ENCODE measurements around the gene FILIP1L. TPM values are rescaled to one million over a fixed set of nuclear protein-coding genes. Genes with fewer than 3 reads are reported as not detected.

FILIP1L gene
- total RNA-seq, 1 experiment from 2014 or later, result 0.17 TPM

DNA sequence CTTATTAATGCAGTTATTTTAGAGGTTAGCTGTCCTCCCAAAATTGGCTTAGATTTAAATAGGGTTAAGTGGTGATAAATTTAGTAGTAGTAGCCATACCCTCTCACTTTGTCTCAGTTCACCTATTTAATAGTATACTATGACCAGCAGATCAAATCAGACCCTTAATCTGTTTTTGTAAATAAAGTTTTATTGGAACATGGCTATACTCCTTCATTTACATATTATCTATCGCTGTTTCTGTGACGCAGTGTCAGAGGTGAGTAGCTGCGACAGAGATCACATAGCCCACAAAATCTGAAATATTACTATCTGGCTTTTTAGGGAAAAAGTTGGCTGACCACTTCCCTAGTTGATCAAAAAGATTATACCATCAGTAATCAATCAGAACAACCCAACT, 113.2 kb downstream of the FILIP1L start:
- H3K79me2 ChIP-seq (ENCODE audit: insufficient read depth, low read length), result no peaks in the 10 kb centered on the region
- no peak overlapping the region for H3K9ac ChIP-seq (ENCODE audit: low read length)
- no peak for TF ChIP-seq POLR2AphosphoS5 (IDR thresholded peaks at IDR 0.05; ENCODE audit: low read depth, low read length)
- TF ChIP-seq SRF (IDR thresholded peaks at IDR 0.05; ENCODE audit: low read depth), result no peak
- TF ChIP-seq EZH2phosphoT487 (IDR thresholded peaks at IDR 0.05; ENCODE audit: borderline replicate concordance), result no peak
- TF ChIP-seq, protein P1, sequence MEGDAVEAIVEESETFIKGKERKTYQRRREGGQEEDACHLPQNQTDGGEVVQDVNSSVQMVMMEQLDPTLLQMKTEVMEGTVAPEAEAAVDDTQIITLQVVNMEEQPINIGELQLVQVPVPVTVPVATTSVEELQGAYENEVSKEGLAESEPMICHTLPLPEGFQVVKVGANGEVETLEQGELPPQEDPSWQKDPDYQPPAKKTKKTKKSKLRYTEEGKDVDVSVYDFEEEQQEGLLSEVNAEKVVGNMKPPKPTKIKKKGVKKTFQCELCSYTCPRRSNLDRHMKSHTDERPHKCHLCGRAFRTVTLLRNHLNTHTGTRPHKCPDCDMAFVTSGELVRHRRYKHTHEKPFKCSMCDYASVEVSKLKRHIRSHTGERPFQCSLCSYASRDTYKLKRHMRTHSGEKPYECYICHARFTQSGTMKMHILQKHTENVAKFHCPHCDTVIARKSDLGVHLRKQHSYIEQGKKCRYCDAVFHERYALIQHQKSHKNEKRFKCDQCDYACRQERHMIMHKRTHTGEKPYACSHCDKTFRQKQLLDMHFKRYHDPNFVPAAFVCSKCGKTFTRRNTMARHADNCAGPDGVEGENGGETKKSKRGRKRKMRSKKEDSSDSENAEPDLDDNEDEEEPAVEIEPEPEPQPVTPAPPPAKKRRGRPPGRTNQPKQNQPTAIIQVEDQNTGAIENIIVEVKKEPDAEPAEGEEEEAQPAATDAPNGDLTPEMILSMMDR (IDR thresholded peaks at IDR 0.05 in 2 of 3, conservative IDR thresholded peaks at IDR 0.05 in 1 of 3; ENCODE audit: borderline replicate concordance in 1 of 3, insufficient read depth in 1 of 3, low read depth in 2 of 3, low read length in 2 of 3), result no peak
- TF ChIP-seq ZNF274 (IDR thresholded peaks at IDR 0.05; ENCODE audit: low read depth, low read length), result no peak
- TF ChIP-seq, protein P2, sequence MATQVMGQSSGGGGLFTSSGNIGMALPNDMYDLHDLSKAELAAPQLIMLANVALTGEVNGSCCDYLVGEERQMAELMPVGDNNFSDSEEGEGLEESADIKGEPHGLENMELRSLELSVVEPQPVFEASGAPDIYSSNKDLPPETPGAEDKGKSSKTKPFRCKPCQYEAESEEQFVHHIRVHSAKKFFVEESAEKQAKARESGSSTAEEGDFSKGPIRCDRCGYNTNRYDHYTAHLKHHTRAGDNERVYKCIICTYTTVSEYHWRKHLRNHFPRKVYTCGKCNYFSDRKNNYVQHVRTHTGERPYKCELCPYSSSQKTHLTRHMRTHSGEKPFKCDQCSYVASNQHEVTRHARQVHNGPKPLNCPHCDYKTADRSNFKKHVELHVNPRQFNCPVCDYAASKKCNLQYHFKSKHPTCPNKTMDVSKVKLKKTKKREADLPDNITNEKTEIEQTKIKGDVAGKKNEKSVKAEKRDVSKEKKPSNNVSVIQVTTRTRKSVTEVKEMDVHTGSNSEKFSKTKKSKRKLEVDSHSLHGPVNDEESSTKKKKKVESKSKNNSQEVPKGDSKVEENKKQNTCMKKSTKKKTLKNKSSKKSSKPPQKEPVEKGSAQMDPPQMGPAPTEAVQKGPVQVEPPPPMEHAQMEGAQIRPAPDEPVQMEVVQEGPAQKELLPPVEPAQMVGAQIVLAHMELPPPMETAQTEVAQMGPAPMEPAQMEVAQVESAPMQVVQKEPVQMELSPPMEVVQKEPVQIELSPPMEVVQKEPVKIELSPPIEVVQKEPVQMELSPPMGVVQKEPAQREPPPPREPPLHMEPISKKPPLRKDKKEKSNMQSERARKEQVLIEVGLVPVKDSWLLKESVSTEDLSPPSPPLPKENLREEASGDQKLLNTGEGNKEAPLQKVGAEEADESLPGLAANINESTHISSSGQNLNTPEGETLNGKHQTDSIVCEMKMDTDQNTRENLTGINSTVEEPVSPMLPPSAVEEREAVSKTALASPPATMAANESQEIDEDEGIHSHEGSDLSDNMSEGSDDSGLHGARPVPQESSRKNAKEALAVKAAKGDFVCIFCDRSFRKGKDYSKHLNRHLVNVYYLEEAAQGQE (IDR thresholded peaks at IDR 0.05; ENCODE audit: low read depth), result no peak
- TF ChIP-seq, protein P3, sequence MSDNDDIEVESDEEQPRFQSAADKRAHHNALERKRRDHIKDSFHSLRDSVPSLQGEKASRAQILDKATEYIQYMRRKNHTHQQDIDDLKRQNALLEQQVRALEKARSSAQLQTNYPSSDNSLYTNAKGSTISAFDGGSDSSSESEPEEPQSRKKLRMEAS (IDR thresholded peaks at IDR 0.05), result no peak
- TF ChIP-seq RAD21 (IDR thresholded peaks at IDR 0.05; ENCODE audit: low read depth), result no peak
- no peak for TF ChIP-seq EGR1 (IDR thresholded peaks at IDR 0.05; ENCODE audit: low read depth)
- no peak for TF ChIP-seq EZH2 (IDR thresholded peaks at IDR 0.05)
- TF ChIP-seq POLR2A (IDR thresholded peaks at IDR 0.05; ENCODE audit: borderline replicate concordance, extremely low read depth, insufficient read depth, insufficient read length), result no peak
- TF ChIP-seq SIN3A (IDR thresholded peaks at IDR 0.05; ENCODE audit: low read depth), result no peak
- no peak for TF ChIP-seq CEBPB (IDR thresholded peaks at IDR 0.05; ENCODE audit: low read depth)
- TF ChIP-seq, protein P4, sequence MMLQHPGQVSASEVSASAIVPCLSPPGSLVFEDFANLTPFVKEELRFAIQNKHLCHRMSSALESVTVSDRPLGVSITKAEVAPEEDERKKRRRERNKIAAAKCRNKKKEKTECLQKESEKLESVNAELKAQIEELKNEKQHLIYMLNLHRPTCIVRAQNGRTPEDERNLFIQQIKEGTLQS (IDR thresholded peaks at IDR 0.05), result no peak
- no peak for TF ChIP-seq ELF1 (IDR thresholded peaks at IDR 0.05; ENCODE audit: borderline replicate concordance, low read depth)
- ChIA-PET RAD21 (ENCODE audit: low non-redundant PET in 1 of 2, low total read pairs in 2 of 2, uncharacterized antibody in 2 of 2, unreplicated experiment in 2 of 2) (no interaction called here), POLR2A (no interaction called here), CTCF (no interaction called here)
- no peaks in the 10 kb centered on the region for H4K20me1 ChIP-seq (ENCODE audit: insufficient read depth)
- intact Hi-C loops (cut with micrococcal nuclease), result no loop called here
- no peak overlapping the region for H3K27ac ChIP-seq (ENCODE audit: low read depth, low read length)
- BruUV-seq (replicated peaks), result no TSS peak
- no peaks in the 10 kb centered on the region for H3K27me3 ChIP-seq (ENCODE audit: insufficient read depth, low read length)
- no peaks in the 10 kb centered on the region for H3K9me3 ChIP-seq (ENCODE audit: control insufficient read depth in 1 of 2, insufficient read depth in 1 of 2, low read depth in 1 of 2, low read length in 2 of 2)
- ATAC-seq (no peak), DNase-seq (ENCODE audit: low read depth, low spot score) (no peak)
- peaks cover 10 to 23% of the 10 kb centered on the region in 2 experiments for H3K4me1 ChIP-seq (ENCODE audit: control insufficient read depth in 1 of 2, insufficient read depth in 2 of 2, low read length in 2 of 2)
- H3K36me3 ChIP-seq (ENCODE audit: control insufficient read depth in 1 of 2, insufficient read depth in 2 of 2, low read length in 2 of 2), result no peaks in the 10 kb centered on the region
- H3K9me2 ChIP-seq (ENCODE audit: insufficient read depth), result no peaks in the 10 kb centered on the region
- no peak overlapping the region for H2AFZ ChIP-seq (ENCODE audit: low read depth, low read length, poor library complexity, severe bottlenecking)
- H3K4me2 ChIP-seq (ENCODE audit: low read length), result no peak overlapping the region
- H3K4me3 ChIP-seq (replicated peaks in 1 of 2; ENCODE audit: low read depth in 1 of 2, low read length in 2 of 2), result no peak overlapping the region

Measured in HCT116 (cell line).